K562 (cell line): ENCODE measurements around the gene FHIP2A. TPM values are rescaled to one million over a fixed set of nuclear protein-coding genes. Genes with fewer than 3 reads are reported as not detected.
"Not testable (repeated sequence)": the region's sequence is repeated elsewhere in the genome, so short reads cannot be mapped to it uniquely, and the experiment has no call there.

ENCODE experiments used
- ATAC-seq: fragments of 200-7000 bp; cut with Tn5 transposase; 3 replicates; pipeline ENCODE4 v1.9.1; 2020; ENCODE audit warnings: moderate library complexity
- BruUV-seq: library from RNA; stranded (reverse); fragments of 400-500 nt; replicated peaks from 2 replicates; lab custom pipeline; 2021; lab: Mats Ljungman, UMichigan
- CTCF ChIA-PET: fragments of 300-600 bp; formaldehyde crosslinking; extraction: SDS; loops from one replicate; lab custom pipeline; 2021; ENCODE audit warnings: low intra/inter-chr PET ratio; lab: Yijun Ruan, JAX
- POLR2A ChIA-PET: fragments of 300-600, 350-650 bp; sonication (Branson Sonifier 250); formaldehyde crosslinking; extraction: SDS; loops from one replicate; lab custom pipeline; 2021; ENCODE audit warnings: antibody characterized with exemption, inconsistent platforms; lab: Yijun Ruan, JAX
- DNase-seq, 4 experiments: peaks; one replicate each; pipeline versions ENCODE4 v3.0.0 to v3.0.0-alpha.2; 2011 to 2018; ENCODE audit warnings: low spot score in 3 of 4, mixed read lengths in 3 of 4; ENCODE audit errors: extremely low read depth in 1 of 4
- FAIRE-seq: peaks from 2 replicates; lab custom pipeline; 2011; peaks lifted over from hg19 to GRCh38; lab: Jason Lieb, UNC
- H2AFZ ChIP-seq: 2 replicates; pipeline ENCODE4 v1.6.0; 2011; ENCODE audit warnings: low read depth, low read length, control low read depth, inconsistent platforms
- H3K27ac ChIP-seq: fragments of 200-600 bp; 3 replicates; pipeline ENCODE4 v1.8.0; 2011; ENCODE audit warnings: low read depth, mild to moderate bottlenecking, control low read depth, inconsistent platforms, low read length, moderate library complexity, mixed read lengths; ENCODE audit errors: extremely low read depth
- H3K27me3 ChIP-seq, 2 experiments: fragments of 300-600 bp in 1 of 2; 2 replicates in 1 of 2; 3 replicates in 1 of 2; pipeline versions ENCODE4 v1.6.0 to v1.8.0; 2011; ENCODE audit warnings: inconsistent platforms in 2 of 2, low read length in 2 of 2, mild to moderate bottlenecking in 1 of 2, mixed read lengths in 1 of 2, moderate library complexity in 1 of 2; ENCODE audit not compliant: control insufficient read depth in 2 of 2, insufficient read depth in 2 of 2
- H3K36me3 ChIP-seq: fragments of 300-600 bp; 3 replicates; pipeline ENCODE4 v1.8.0; 2011; ENCODE audit warnings: mild to moderate bottlenecking, low read length, inconsistent platforms; ENCODE audit not compliant: control insufficient read depth, insufficient read depth
- H3K4me1 ChIP-seq, 2 experiments: fragments of 200-600 bp in 1 of 2; replicated peaks in 1 of 2; 2 replicates in 1 of 2; 3 replicates in 1 of 2; pipeline versions ENCODE4 v1.5.1 to v1.8.0; 2011; ENCODE audit warnings: inconsistent platforms in 2 of 2, low read length in 2 of 2, mild to moderate bottlenecking in 1 of 2, mixed read lengths in 1 of 2, moderate library complexity in 1 of 2; ENCODE audit not compliant: control insufficient read depth in 2 of 2, insufficient read depth in 2 of 2
- H3K4me2 ChIP-seq: 2 replicates; pipeline ENCODE4 v1.6.1; 2011; ENCODE audit warnings: low read length, control low read depth, inconsistent platforms, mixed read lengths; ENCODE audit not compliant: insufficient read depth
- H3K4me3 ChIP-seq: fragments of 200-600 bp; sonication (generic), shearing (Covaris generic); 2 replicates; pipeline ENCODE4 v1.5.1; 2016; ENCODE audit warnings: control low read depth, inconsistent platforms
- H3K79me2 ChIP-seq: fragments of 200-600 bp; 3 replicates; pipeline ENCODE4 v1.8.0; 2011; ENCODE audit warnings: low read length, inconsistent platforms; ENCODE audit not compliant: control insufficient read depth, insufficient read depth
- H3K9ac ChIP-seq, 2 experiments: 2 replicates each; pipeline versions ENCODE4 v1.6.0 to v1.6.1; 2011; ENCODE audit warnings: low read depth in 2 of 2, low read length in 2 of 2, control low read depth in 1 of 2, inconsistent platforms in 1 of 2, mild to moderate bottlenecking in 1 of 2, mixed read lengths in 1 of 2; ENCODE audit not compliant: insufficient read depth in 1 of 2
- H3K9me1 ChIP-seq: one replicate; pipeline ENCODE4 v1.6.0; 2011; ENCODE audit warnings: inconsistent platforms, mild to moderate bottlenecking, low read length, moderate library complexity; ENCODE audit not compliant: control insufficient read depth, insufficient read depth
- H3K9me3 ChIP-seq: replicated peaks from 2 replicates; pipeline ENCODE4 v1.5.1; 2011; ENCODE audit warnings: low read depth, low read length, inconsistent platforms; ENCODE audit not compliant: control insufficient read depth, insufficient read depth
- H4K20me1 ChIP-seq: replicated peaks from 2 replicates; pipeline ENCODE4 v1.6.1; 2011; ENCODE audit warnings: low read length, inconsistent platforms, mixed read lengths; ENCODE audit not compliant: control insufficient read depth, insufficient read depth
- CEBPZ ChIP-seq: fragments of 150-350 bp; IDR thresholded peaks from 2 replicates; pipeline ENCODE4 v1.6.1; 2014; ENCODE audit warnings: low read depth, mild to moderate bottlenecking, low read length, borderline replicate concordance
- ELF2 ChIP-seq: fragments of 250-450 bp; sonication (Bioruptor Pico); IDR thresholded peaks from 2 replicates; pipeline ENCODE4 v1.5.0; 2021; ENCODE audit warnings: mild to moderate bottlenecking
- ZBTB40 ChIP-seq, 2 experiments: fragments of 450-650 bp in 1 of 2; sonication (generic) in 1 of 2; formaldehyde crosslinking in 1 of 2; IDR thresholded peaks; 2 replicates each; pipeline versions ENCODE4 v1.7.1 to v1.9.0; 2016 to 2022; ENCODE audit warnings: inconsistent platforms in 1 of 2, mild to moderate bottlenecking in 1 of 2, missing genetic modification reagents in 1 of 2
- ZNF124 ChIP-seq: sonication (generic); formaldehyde crosslinking; IDR thresholded peaks from 2 replicates; pipeline ENCODE4 v1.8.1; 2022; ENCODE audit warnings: missing genetic modification reagents
- WGBS: fragments of 100-300 bp; shearing (Covaris generic); methylation state at CpG from one replicate; pipeline ENCODE4 v1.1.6; 2016; ENCODE audit warnings: low coverage, mixed read lengths; ENCODE audit not compliant: insufficient coverage; ENCODE audit errors: missing lambda C conversion rate; 5-methylcytosine and 5-hydroxymethylcytosine counted together
- in situ Hi-C: fragments of 300-500 bp; cut with MboI; formaldehyde crosslinking; loops from 4 replicates; pipeline ENCODE4 v1.15.0; 2018; ENCODE audit warnings: inconsistent platforms, mixed read lengths
- intact Hi-C: fragments of 100-400 bp; cut with micrococcal nuclease; formaldehyde crosslinking; loops from 2 replicates; pipeline ENCODE4 v1.14.2; 2022
- polyA plus RNA-seq, 8 experiments: library from polyadenylated mRNA; depleted of rRNA in 4 of 8; stranded (reverse) in 5 of 8; unstranded in 3 of 8; fragments of >200 nt; fragmentation: Nextera tagmentation in 2 of 8; fragmentation: Illumina TruSeq in 1 of 8; extraction: Ambion mirVana in 2 of 8; extraction: Trizol in 1 of 8; gene quantifications; 2 replicates each; pipeline versions ENCODE4 v1.2.1 to v1.2.3, GENCODE V29; 2011 to 2014; ENCODE audit warnings: inconsistent platforms in 1 of 8, missing spikeins in 1 of 8
- total RNA-seq, 7 experiments: library from RNA; depleted of rRNA in 6 of 7; stranded (reverse); fragments of >200 nt in 6 of 7; fragmentation: Illumina TruSeq in 2 of 7; extraction: Trizol in 2 of 7; gene quantifications; 2 replicates each; pipeline versions ENCODE4 v1.2.1 to v1.2.3, GENCODE V29; 2011 to 2021; ENCODE audit warnings: low replicate concordance in 1 of 7

The FHIP2A gene
- total and polyA plus RNA-seq, 9 of the 15 experiments (the other 6 are each of a cell fraction or from before 2014, with no cell fraction given), result 1.5 to 7.4 (median 3.3) TPM

GRCh38 chr10:114845978-114846693 is 24.6 kb downstream of the FHIP2A start (continued):
- TF ChIP-seq ZBTB40 (IDR thresholded peaks at IDR 0.05), result no peak
- no peak for TF ChIP-seq ZBTB40 (CRISPR knock-in tag; IDR thresholded peaks at IDR 0.05)
- TF ChIP-seq ELF2 (CRISPR knock-in tag), result no peak
- no peak for TF ChIP-seq CEBPZ
- no peak for TF ChIP-seq ZNF124

- H4K20me1 ChIP-seq, FAIRE-seq, POLR2A ChIA-PET, H3K9me3 ChIP-seq, H3K27ac ChIP-seq, H3K4me2 ChIP-seq, H3K9ac ChIP-seq, CTCF ChIA-PET, BruUV-seq, H3K27me3 ChIP-seq, H3K4me1 ChIP-seq, in situ Hi-C loops, H3K9me1 ChIP-seq, H3K79me2 ChIP-seq, intact Hi-C loops, H2AFZ ChIP-seq, DNase-seq, H3K4me3 ChIP-seq, ATAC-seq: not testable (repeated sequence)
- H3K36me3 ChIP-seq, result peaks cover 39% of the 10 kb centered on the region; the same call in 2 of the 3 replicates
- 96% methylated on average over 4 of the region's 10 CpGs for WGBS
These were observed 25.9 kb downstream of the FHIP2A start for GRCh38 chr10:114847517-114847916.
